HepG2 (cell line): ENCODE measurements around the gene RHBDL1. TPM values are rescaled to one million over a fixed set of nuclear protein-coding genes. Genes with fewer than 3 reads are reported as not detected.

ENCODE experiments used
- CCDC6 ChIP-seq: sonication (generic); formaldehyde crosslinking; IDR thresholded peaks from 2 replicates; pipeline ENCODE4 v1.8.1; 2022; ENCODE audit warnings: mild to moderate bottlenecking, missing genetic modification reagents, moderate library complexity
- DMTF1 ChIP-seq: sonication (generic); formaldehyde crosslinking; IDR thresholded peaks from 2 replicates; pipeline ENCODE4 v1.4.0; 2020; ENCODE audit warnings: mild to moderate bottlenecking, missing genetic modification reagents
- ESRRA ChIP-seq: sonication (generic); formaldehyde crosslinking; IDR thresholded peaks from 2 replicates; pipeline ENCODE4 v1.5.1; 2020; ENCODE audit warnings: mild to moderate bottlenecking, low read depth, missing genetic modification reagents
- ETS1 ChIP-seq: sonication (generic); formaldehyde crosslinking; IDR thresholded peaks from 2 replicates; pipeline ENCODE4 v1.4.0; 2020; ENCODE audit warnings: missing genetic modification reagents
- GABPB1 ChIP-seq: IDR thresholded peaks from 2 replicates; pipeline ENCODE4 v1.6.1; 2016; ENCODE audit warnings: mild to moderate bottlenecking, missing genetic modification reagents, moderate library complexity, missing compliant biosample characterization
- HMGXB4 ChIP-seq, 2 experiments: sonication (generic) in 1 of 2; formaldehyde crosslinking in 1 of 2; IDR thresholded peaks; 2 replicates each; pipeline versions ENCODE4 v1.4.0 to v1.6.1; 2018 to 2020; ENCODE audit warnings: missing genetic modification reagents in 2 of 2, borderline replicate concordance in 1 of 2, low read depth in 1 of 2, mild to moderate bottlenecking in 1 of 2, missing biosample characterization in 1 of 2
- HNF4G ChIP-seq, 2 experiments: sonication (generic) in 1 of 2; formaldehyde crosslinking in 1 of 2; IDR thresholded peaks; 2 replicates each; pipeline versions ENCODE4 v1.4.0 to v1.6.1; 2011 to 2020; ENCODE audit warnings: borderline replicate concordance in 2 of 2, low read depth in 2 of 2, mild to moderate bottlenecking in 2 of 2, low read length in 1 of 2, missing genetic modification reagents in 1 of 2, moderate library complexity in 1 of 2
- IKZF1 ChIP-seq: fragments of 450-650 bp; IDR thresholded peaks from 2 replicates; pipeline ENCODE4 v1.7.1; 2016
- JUND ChIP-seq: sonication (generic); formaldehyde crosslinking; IDR thresholded peaks from 2 replicates; pipeline ENCODE4 v1.8.0; 2022; ENCODE audit warnings: mild to moderate bottlenecking, missing genetic modification reagents
- MTA3 ChIP-seq: sonication (generic); formaldehyde crosslinking; IDR thresholded peaks from 2 replicates; pipeline ENCODE4 v1.4.0; 2020; ENCODE audit warnings: missing genetic modification reagents
- MYNN ChIP-seq: sonication (generic); formaldehyde crosslinking; IDR thresholded peaks from 2 replicates; pipeline ENCODE4 v1.4.0; 2020; ENCODE audit warnings: mild to moderate bottlenecking, low read depth, missing genetic modification reagents
- NFATC3 ChIP-seq: sonication (generic); formaldehyde crosslinking; IDR thresholded peaks from 2 replicates; pipeline ENCODE4 v1.5.1; 2020; ENCODE audit warnings: mild to moderate bottlenecking, missing genetic modification reagents
- NR2F6 ChIP-seq, 2 experiments: IDR thresholded peaks; 2 replicates each; pipeline ENCODE4 v1.6.1; 2016; ENCODE audit warnings: antibody characterized with exemption in 1 of 2, mild to moderate bottlenecking in 1 of 2
- SP4 ChIP-seq: sonication (generic); formaldehyde crosslinking; IDR thresholded peaks from 2 replicates; pipeline ENCODE4 v1.8.1; 2023; ENCODE audit warnings: mild to moderate bottlenecking, missing genetic modification reagents
- ZNF251 ChIP-seq: sonication (generic); formaldehyde crosslinking; IDR thresholded peaks from 2 replicates; pipeline ENCODE4 v1.9.0; 2021; ENCODE audit warnings: mild to moderate bottlenecking, missing genetic modification reagents
- ZNF496 ChIP-seq: sonication (generic); formaldehyde crosslinking; IDR thresholded peaks from 2 replicates; pipeline ENCODE4 v1.8.1; 2023; ENCODE audit warnings: mild to moderate bottlenecking, moderate library complexity, missing genetic modification reagents; ENCODE audit not compliant: insufficient replicate concordance
- ZNF879 ChIP-seq: sonication (generic); formaldehyde crosslinking; IDR thresholded peaks from 2 replicates; pipeline ENCODE4 v1.8.1; 2023; ENCODE audit warnings: missing genetic modification reagents
- polyA plus RNA-seq, 8 experiments: library from polyadenylated mRNA; depleted of rRNA in 3 of 8; stranded (reverse) in 7 of 8; unstranded in 1 of 8; fragments of >200 nt; fragmentation: Illumina TruSeq in 4 of 8; extraction: Trizol in 4 of 8; gene quantifications; 2 replicates each; pipeline versions ENCODE4 v1.2.1 to v1.2.3, GENCODE V29; 2011 to 2016; ENCODE audit warnings: low read depth in 4 of 8, missing spikeins in 1 of 8, mixed read lengths in 1 of 8; ENCODE audit not compliant: insufficient read depth in 1 of 8
- total RNA-seq, 5 experiments: library from RNA; depleted of rRNA; stranded (reverse); fragments of >200 nt; fragmentation: Illumina TruSeq; extraction: Trizol; gene quantifications; 2 replicates each; pipeline ENCODE4 v1.2.3, GENCODE V29; 2016; ENCODE audit warnings: low read depth in 1 of 5
- TF ChIP-seq, protein P1 (sequence below): sonication (generic); formaldehyde crosslinking; IDR thresholded peaks from 2 replicates; pipeline ENCODE4 v1.5.0; 2020; ENCODE audit warnings: mild to moderate bottlenecking, missing genetic modification reagents, moderate library complexity
- TF ChIP-seq, protein P2 (sequence below): sonication (generic); formaldehyde crosslinking; IDR thresholded peaks from 2 replicates; pipeline ENCODE4 v1.8.0; 2022; ENCODE audit warnings: mild to moderate bottlenecking, missing genetic modification reagents, moderate library complexity

Gene RHBDL1
- total and polyA plus RNA-seq, 2 of the 13 experiments (the other 11 are each of a cell fraction or from before 2014, with no cell fraction given): 1.8 to 3.8 TPM

GRCh38 chr16:636206-637080 is 39.0 kb upstream of the RHBDL1 start, which contains the start of gene METTL26 (continued):
- TF ChIP-seq, protein P1, sequence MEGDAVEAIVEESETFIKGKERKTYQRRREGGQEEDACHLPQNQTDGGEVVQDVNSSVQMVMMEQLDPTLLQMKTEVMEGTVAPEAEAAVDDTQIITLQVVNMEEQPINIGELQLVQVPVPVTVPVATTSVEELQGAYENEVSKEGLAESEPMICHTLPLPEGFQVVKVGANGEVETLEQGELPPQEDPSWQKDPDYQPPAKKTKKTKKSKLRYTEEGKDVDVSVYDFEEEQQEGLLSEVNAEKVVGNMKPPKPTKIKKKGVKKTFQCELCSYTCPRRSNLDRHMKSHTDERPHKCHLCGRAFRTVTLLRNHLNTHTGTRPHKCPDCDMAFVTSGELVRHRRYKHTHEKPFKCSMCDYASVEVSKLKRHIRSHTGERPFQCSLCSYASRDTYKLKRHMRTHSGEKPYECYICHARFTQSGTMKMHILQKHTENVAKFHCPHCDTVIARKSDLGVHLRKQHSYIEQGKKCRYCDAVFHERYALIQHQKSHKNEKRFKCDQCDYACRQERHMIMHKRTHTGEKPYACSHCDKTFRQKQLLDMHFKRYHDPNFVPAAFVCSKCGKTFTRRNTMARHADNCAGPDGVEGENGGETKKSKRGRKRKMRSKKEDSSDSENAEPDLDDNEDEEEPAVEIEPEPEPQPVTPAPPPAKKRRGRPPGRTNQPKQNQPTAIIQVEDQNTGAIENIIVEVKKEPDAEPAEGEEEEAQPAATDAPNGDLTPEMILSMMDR: peak; percentile 29; the same call in 1 of the 2 replicates
- TF ChIP-seq JUND (CRISPR knock-in tag) (no peak), IKZF1 (no peak), DMTF1 (CRISPR knock-in tag) (no peak), CCDC6 (CRISPR knock-in tag) (no peak; the same call in none of the 2 replicates), ESRRA (no peak; the same call in none of the 2 replicates), ZNF879 (CRISPR knock-in tag) (no peak), ZNF251 (CRISPR knock-in tag) (no peak), MYNN (CRISPR knock-in tag) (no peak), HMGXB4 (CRISPR knock-in tag; IDR thresholded peaks at IDR 0.05; ENCODE audit: borderline replicate concordance in 1 of 2, low read depth in 1 of 2) (peak; percentile 94 to 98), NR2F6 (IDR thresholded peaks at IDR 0.05) (peak; percentile 27; the same call in 1 of the 2 replicates), NR2F6 (CRISPR knock-in tag; IDR thresholded peaks at IDR 0.05) (peak; percentile 35; the same call in 1 of the 2 replicates), GABPB1 (CRISPR knock-in tag) (peak; percentile 89), SP4 (CRISPR knock-in tag) (peak; percentile 82), ETS1 (0 out of 2 replicates have a peak, but pooled peaks have one; percentile 11), MTA3 (CRISPR knock-in tag) (no peak), NFATC3 (CRISPR knock-in tag) (0 out of 2 replicates have a peak, but pooled peaks have one; percentile 78), HNF4G (IDR thresholded peaks at IDR 0.05; ENCODE audit: borderline replicate concordance, low read depth, low read length) (peak; percentile 12; the same call in 1 of the 2 replicates), HNF4G (CRISPR knock-in tag; IDR thresholded peaks at IDR 0.05; ENCODE audit: borderline replicate concordance, low read depth) (peak; percentile 33; the same call in 1 of the 2 replicates), ZNF496 (CRISPR knock-in tag) (no peak)
- TF ChIP-seq, protein P2, sequence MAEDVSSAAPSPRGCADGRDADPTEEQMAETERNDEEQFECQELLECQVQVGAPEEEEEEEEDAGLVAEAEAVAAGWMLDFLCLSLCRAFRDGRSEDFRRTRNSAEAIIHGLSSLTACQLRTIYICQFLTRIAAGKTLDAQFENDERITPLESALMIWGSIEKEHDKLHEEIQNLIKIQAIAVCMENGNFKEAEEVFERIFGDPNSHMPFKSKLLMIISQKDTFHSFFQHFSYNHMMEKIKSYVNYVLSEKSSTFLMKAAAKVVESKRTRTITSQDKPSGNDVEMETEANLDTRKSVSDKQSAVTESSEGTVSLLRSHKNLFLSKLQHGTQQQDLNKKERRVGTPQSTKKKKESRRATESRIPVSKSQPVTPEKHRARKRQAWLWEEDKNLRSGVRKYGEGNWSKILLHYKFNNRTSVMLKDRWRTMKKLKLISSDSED (CRISPR knock-in tag): no peak
